Colonic mucosa (tissue), 4 donors: ENCODE results near the gene LCAT. TPM values are rescaled to one million over a fixed set of nuclear protein-coding genes. Genes with fewer than 3 reads are reported as not detected.

Experiments used
- DNase-seq: peaks from one replicate; pipeline ENCODE4 v3.0.0-alpha.2; 2020
- H3K27ac ChIP-seq: fragments of 200-600 bp; one replicate; pipeline ENCODE4 v1.8.0; 2021
- H3K27me3 ChIP-seq: fragments of 200-600 bp; one replicate; pipeline ENCODE4 v1.8.0; 2021
- H3K36me3 ChIP-seq: fragments of 200-600 bp; one replicate; pipeline ENCODE4 v1.8.0; 2021
- H3K4me1 ChIP-seq: fragments of 200-600 bp; one replicate; pipeline ENCODE4 v1.8.0; 2021; ENCODE audit warnings: mild to moderate bottlenecking
- H3K4me3 ChIP-seq: fragments of 200-600 bp; one replicate; pipeline ENCODE4 v1.8.0; 2021
- H3K9ac ChIP-seq, 2 donors: one replicate each; pipeline ENCODE4 v1.7.0; 2013; ENCODE audit warnings: control low read depth in 2 of 2, low read depth in 2 of 2, low read length in 2 of 2
- H3K9me3 ChIP-seq: fragments of 200-600 bp; one replicate; pipeline ENCODE4 v1.8.0; 2021
- CTCF ChIP-seq: fragments of 200-600 bp; IDR thresholded peaks from one replicate; pipeline ENCODE4 v1.8.0; 2022; ENCODE audit warnings: antibody characterized with exemption, mild to moderate bottlenecking
- intact Hi-C: fragments of 100-400 bp; cut with DNase I; formaldehyde crosslinking; loops from one replicate; pipeline ENCODE4 v1.14.1; 2022
- total RNA-seq, 2 donors: library from RNA; stranded (reverse); fragmentation: NEBNext Ultra II Directional in 1 of 2; extraction: Animal tissue kit (Norgen Biotek cat#: 25700) in 1 of 2; gene quantifications; one replicate each; pipeline ENCODE4 v1.2.1, GENCODE V29; 2021
- donor health status: healthy.
- donor health status: DM: no; HTN: no; CAD: no.
- donor health status: DM: no; HTN: no; CAD: no.

LCAT gene, protein sequence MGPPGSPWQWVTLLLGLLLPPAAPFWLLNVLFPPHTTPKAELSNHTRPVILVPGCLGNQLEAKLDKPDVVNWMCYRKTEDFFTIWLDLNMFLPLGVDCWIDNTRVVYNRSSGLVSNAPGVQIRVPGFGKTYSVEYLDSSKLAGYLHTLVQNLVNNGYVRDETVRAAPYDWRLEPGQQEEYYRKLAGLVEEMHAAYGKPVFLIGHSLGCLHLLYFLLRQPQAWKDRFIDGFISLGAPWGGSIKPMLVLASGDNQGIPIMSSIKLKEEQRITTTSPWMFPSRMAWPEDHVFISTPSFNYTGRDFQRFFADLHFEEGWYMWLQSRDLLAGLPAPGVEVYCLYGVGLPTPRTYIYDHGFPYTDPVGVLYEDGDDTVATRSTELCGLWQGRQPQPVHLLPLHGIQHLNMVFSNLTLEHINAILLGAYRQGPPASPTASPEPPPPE
- 1 to 10 TPM; 3.4 to 3.6 TPM for total RNA-seq

GRCh38 chr16:67943619-67944504 lies at the start of gene LCAT:
Gene LCAT, minus strand, starts transcription at chr16:67944120. Its CDS starts 19 bp downstream, at chr16:67944101.
- Histone ChIP-seq H3K9ac (peak within 1 kb of the TSS in 1 of 2 donors; percentile 24), H3K36me3 (peaks cover 4% of the 10 kb centered on the region), H3K9me3 (no peaks in the 10 kb centered on the region), H3K4me3 (no peak within 1 kb of the TSS), H3K27ac (peak within 1 kb of the TSS; percentile 40), H3K27me3 (no peaks in the 10 kb centered on the region), H3K4me1 (no peaks in the 10 kb centered on the region)
- intact Hi-C loops, result no loop called here
- no peak for DNase-seq
- TF ChIP-seq CTCF, result no peak

DNA sequence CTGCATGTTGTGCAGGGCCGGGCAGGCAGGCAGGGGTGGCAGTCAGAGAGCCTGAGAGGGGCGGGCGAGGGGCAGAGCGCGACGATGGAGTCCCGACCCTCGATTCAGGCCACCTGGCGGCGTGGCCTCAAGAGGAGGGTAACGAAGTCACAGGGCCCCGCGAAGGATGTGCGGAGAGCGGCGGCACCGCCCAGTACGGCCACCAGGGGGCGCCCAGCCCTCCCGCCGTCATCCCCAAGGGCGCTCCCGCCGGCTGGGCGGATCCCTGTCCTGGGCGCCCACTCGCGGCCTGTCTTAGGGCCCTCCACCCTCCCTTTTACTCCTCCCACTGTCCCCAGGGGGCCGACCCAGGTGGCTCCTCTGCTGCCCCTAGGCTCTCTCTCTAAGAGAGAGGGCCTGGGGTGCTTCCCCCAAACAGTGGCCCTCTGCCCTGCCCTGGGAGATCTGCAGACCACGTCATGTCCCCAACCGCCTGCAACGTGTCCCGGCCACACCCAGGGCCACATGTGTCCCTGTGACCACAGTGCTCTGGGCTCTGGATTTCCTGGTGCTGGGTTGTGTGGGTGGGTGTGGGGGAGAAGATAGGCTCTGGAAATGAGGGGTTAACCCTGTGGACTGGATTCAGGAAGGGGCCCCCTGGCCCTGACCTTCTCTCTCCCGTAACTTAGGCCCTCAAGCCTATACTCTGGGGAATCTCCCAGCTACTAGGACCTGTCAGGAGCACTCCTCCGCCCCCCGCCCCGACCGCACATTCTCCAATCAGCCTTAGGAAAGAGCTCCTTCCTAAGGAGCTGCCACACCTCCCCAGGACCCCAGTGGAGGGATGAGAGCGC lies 49.5 kb upstream of the LCAT start:
- H3K9me3 ChIP-seq, result no peaks in the 10 kb centered on the region
- TF ChIP-seq CTCF, result peak; percentile 97
- peak overlapping the region; percentile 51 to 60 for H3K9ac ChIP-seq
- intact Hi-C loops, result loop anchor here (5.0 to 10.0 kb wide), 2 partner anchors 49 to 241 kb away; partner anchors contain the start of gene ESRP2
- DNase-seq, result peak; percentile 78
- H3K27me3 ChIP-seq, result no peaks in the 10 kb centered on the region
- no peaks in the 10 kb centered on the region for H3K36me3 ChIP-seq
- peaks cover 6% of the 10 kb centered on the region for H3K4me1 ChIP-seq
- H3K4me3 ChIP-seq, result peak overlapping the region; percentile 23
- peak overlapping the region; percentile 30 for H3K27ac ChIP-seq

GRCh38 chr16:67992661-67993206 lies 48.8 kb upstream of the LCAT start:
- no peaks in the 10 kb centered on the region for H3K9me3 ChIP-seq
- H3K4me3 ChIP-seq, result no peak overlapping the region
- peak overlapping the region; percentile 30 for H3K27ac ChIP-seq
- no peaks in the 10 kb centered on the region for H3K27me3 ChIP-seq
- no peaks in the 10 kb centered on the region for H3K36me3 ChIP-seq
- H3K4me1 ChIP-seq, result peaks cover 6% of the 10 kb centered on the region
- no peak for TF ChIP-seq CTCF
- DNase-seq, result no peak
- H3K9ac ChIP-seq, result peak overlapping the region in 1 of 2 donors; percentile 60
- intact Hi-C loops, result loop anchor here (5.0 to 10.0 kb wide), 2 partner anchors 50 to 242 kb away; partner anchors contain the start of gene ESRP2

DNA sequence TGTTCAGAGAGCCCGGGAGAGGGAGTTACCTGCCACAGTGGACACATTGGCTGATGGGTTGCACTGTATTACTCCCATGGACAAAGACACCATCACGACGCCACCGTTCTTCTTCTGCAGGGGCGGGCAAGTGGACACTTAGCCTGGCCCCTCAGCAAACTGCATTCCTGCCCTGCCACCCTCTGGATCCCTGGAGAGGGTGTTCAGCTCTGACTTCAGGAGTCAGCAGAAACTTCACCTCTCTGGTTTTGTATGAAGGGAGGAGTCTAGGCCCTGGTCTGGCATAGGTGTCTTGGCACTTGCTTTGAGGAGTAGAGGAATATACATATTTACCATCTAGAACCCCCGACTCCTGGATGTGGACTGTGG lies 46.1 kb upstream of the LCAT start:
- H3K9ac ChIP-seq, result no peak overlapping the region
- no peaks in the 10 kb centered on the region for H3K9me3 ChIP-seq
- TF ChIP-seq CTCF, result no peak
- no peak overlapping the region for H3K4me3 ChIP-seq
- no peak for DNase-seq
- intact Hi-C loops, result loop anchor here (5.0 to 10.0 kb wide), 2 partner anchors 52 to 245 kb away; partner anchors contain the start of gene ESRP2
- no peaks in the 10 kb centered on the region for H3K36me3 ChIP-seq
- no peaks in the 10 kb centered on the region for H3K27me3 ChIP-seq
- no peak overlapping the region for H3K27ac ChIP-seq
- H3K4me1 ChIP-seq, result peaks cover 7% of the 10 kb centered on the region
